ENCODE results near the gene DLX2. TPM values are rescaled to one million over a fixed set of nuclear protein-coding genes. Genes with fewer than 3 reads are reported as not detected.
"Not testable (repeated sequence)": the region's sequence is repeated elsewhere in the genome, so short reads cannot be mapped to it uniquely, and the experiment has no call there.

The DLX2 gene
- polyA plus RNA-seq, 3 donors from 2014 or later, result 0.10 to 0.37 TPM; not detected in 1

DNA sequence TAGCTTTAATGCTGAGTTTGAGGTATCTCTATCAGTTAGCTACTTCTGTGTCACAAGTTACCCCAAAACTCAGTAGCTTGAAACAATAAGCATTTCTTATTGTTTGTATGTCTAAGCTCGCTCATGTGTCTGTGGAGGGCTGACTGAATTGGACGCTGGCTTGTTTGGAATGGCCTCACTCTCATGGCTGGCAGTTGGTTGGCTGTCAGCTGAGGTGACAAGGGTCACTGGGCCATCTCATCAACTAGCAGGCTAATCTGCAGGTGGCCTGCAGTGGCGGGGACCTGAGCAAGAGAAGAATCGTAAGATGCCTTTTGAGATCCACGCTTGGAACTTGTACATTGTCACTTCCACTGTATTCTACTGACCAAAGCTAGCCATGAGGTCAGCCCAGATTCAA lies 13.4 kb upstream of the DLX2 start:
- no peak for DNase-seq
- no peak overlapping the region for H3K4me3 Mint-ChIP-seq
- no peaks in the 10 kb centered on the region for H3K9me3 Mint-ChIP-seq
- no peaks in the 10 kb centered on the region for H3K36me3 Mint-ChIP-seq
- peaks cover 0 to 24% (median 13%) of the 10 kb centered on the region in 3 donors for H3K27me3 Mint-ChIP-seq (ENCODE audit: low read depth in 3 of 3)
- no peak overlapping the region for H3K27ac Mint-ChIP-seq
- H3K4me1 Mint-ChIP-seq, result no peaks in the 10 kb centered on the region

DNA sequence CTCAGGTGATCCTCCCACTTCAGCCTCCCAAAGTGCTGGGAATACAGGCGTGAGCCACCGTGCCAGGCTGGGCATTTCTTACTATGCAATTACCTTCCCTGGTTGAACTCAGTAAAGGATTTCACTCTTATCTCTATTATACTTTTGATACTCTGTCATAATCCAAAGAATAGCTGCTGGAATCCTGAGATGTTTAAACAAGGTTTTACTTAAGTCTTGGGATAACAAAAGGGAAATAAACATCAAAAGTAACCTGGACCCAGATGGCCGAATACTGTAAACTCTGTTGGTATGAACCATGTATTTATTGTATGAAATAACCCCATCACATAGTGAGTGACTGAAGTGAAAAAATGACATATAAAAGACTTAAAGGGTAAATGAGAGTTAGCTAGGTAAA lies 11.9 kb upstream of the DLX2 start:
- H3K36me3 Mint-ChIP-seq, result no peaks in the 10 kb centered on the region

GRCh38 chr2:172114176-172114575 lies 11.5 kb upstream of the DLX2 start:
- not testable (repeated sequence) for H3K4me1 Mint-ChIP-seq, DNase-seq, H3K36me3 Mint-ChIP-seq, H3K9me3 Mint-ChIP-seq, H3K27ac Mint-ChIP-seq, H3K4me3 Mint-ChIP-seq
- peaks cover 5 to 35% (median 24%) of the 10 kb centered on the region in 3 donors for H3K27me3 Mint-ChIP-seq (ENCODE audit: low read depth in 3 of 3)

More for the DNA sequence above, 11.9 kb upstream of the DLX2 start:
- H3K27me3 Mint-ChIP-seq (ENCODE audit: low read depth in 3 of 3), result peaks cover 4 to 31% (median 21%) of the 10 kb centered on the region in 3 donors
- no peak overlapping the region for H3K27ac Mint-ChIP-seq
- no peaks in the 10 kb centered on the region for H3K9me3 Mint-ChIP-seq
- no peak overlapping the region for H3K4me3 Mint-ChIP-seq
- H3K4me1 Mint-ChIP-seq, result peaks cover 0 to 5% of the 10 kb centered on the region in 2 donors
- no peak for DNase-seq

DNA sequence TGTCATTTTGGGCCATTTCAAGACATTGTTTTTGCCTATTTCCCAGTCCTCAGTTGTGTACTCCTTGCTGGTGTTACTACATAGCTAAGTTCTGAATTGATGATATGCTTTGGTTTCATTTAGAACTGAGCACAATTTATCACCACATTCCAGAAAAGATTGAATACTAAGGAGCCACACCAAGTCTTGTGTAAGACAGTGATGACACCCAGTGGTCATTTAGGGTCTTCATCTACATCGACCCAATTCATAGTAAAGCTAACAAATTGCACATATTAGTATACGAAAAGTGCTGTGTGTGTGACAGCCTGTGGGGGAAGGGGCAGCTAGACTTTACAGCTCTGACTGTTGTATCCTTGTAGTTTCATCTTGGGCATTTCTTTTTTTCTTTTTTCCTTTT lies 10.9 kb upstream of the DLX2 start:
- Mint-ChIP-seq H3K9me3 (no peaks in the 10 kb centered on the region), H3K27ac (no peak overlapping the region), H3K4me3 (no peak overlapping the region), H3K36me3 (no peaks in the 10 kb centered on the region), H3K4me1 (peaks cover 0 to 5% of the 10 kb centered on the region in 2 donors), H3K27me3 (ENCODE audit: low read depth in 3 of 3) (peaks cover 5 to 31% (median 22%) of the 10 kb centered on the region in 3 donors)
- no peak for DNase-seq

- H3K27me3 Mint-ChIP-seq (ENCODE audit: low read depth in 3 of 3), result peaks cover 16 to 52% (median 44%) of the 10 kb centered on the region in 3 donors
- peak overlapping the region in 1 of 5 donors; percentile 57 for H3K4me3 Mint-ChIP-seq
- peaks cover 20 to 26% of the 10 kb centered on the region in 2 donors for H3K4me1 Mint-ChIP-seq
- H3K9me3 Mint-ChIP-seq, result no peaks in the 10 kb centered on the region
- H3K36me3 Mint-ChIP-seq, result no peaks in the 10 kb centered on the region
- DNase-seq, result no peak
- H3K27ac Mint-ChIP-seq, result no peak overlapping the region
Observed at GRCh38 chr2:172109988-172110811, 7.5 kb upstream of the DLX2 start.

GRCh38 chr2:172109256-172109987 lies 6.7 kb upstream of the DLX2 start:
- H3K27me3 Mint-ChIP-seq (ENCODE audit: low read depth in 3 of 3), result peaks cover 16 to 57% (median 46%) of the 10 kb centered on the region in 3 donors
- H3K4me3 Mint-ChIP-seq, result peak overlapping the region in 1 of 5 donors; percentile 57
- DNase-seq, result no peak
- peaks cover 20 to 29% of the 10 kb centered on the region in 2 donors for H3K4me1 Mint-ChIP-seq
- no peaks in the 10 kb centered on the region for H3K9me3 Mint-ChIP-seq
- no peaks in the 10 kb centered on the region for H3K36me3 Mint-ChIP-seq
- H3K27ac Mint-ChIP-seq, result peak overlapping the region in 1 of 6 donors; percentile 49

DNA sequence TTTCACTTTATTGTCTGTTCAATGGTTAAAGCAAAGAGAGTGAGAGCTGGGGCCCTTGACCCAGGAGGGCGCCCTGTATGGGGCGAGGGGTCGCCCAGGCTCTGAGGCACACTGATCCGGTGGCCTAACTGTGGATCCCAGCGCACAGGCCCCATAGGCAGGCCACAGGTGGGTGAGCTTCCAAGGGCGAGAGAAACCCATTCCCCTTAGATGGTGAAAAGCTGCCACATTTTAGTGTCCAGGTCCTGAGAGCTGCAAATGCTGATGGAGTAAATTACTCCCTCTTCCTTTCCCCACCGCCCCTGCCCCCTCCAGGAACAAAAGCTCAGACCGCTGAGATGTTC lies 5.9 kb upstream of the DLX2 start:
- H3K27me3 Mint-ChIP-seq (ENCODE audit: low read depth in 3 of 3), result peaks cover 24 to 66% (median 53%) of the 10 kb centered on the region in 3 donors

GRCh38 chr2:172107690-172108586 lies 5.2 kb upstream of the DLX2 start:
- H3K27ac Mint-ChIP-seq, result no peak overlapping the region
- H3K9me3 Mint-ChIP-seq, result no peaks in the 10 kb centered on the region
- H3K36me3 Mint-ChIP-seq, result no peaks in the 10 kb centered on the region
- no peak for DNase-seq
- peaks cover 28 to 72% (median 54%) of the 10 kb centered on the region in 3 donors for H3K27me3 Mint-ChIP-seq (ENCODE audit: low read depth in 3 of 3)
- peaks cover 33 to 44% of the 10 kb centered on the region in 2 donors for H3K4me1 Mint-ChIP-seq
- H3K4me3 Mint-ChIP-seq, result peak overlapping the region in 3 of 5 donors; percentile 18 to 43 (median 38)

More for the DNA sequence above, 5.9 kb upstream of the DLX2 start:
- Mint-ChIP-seq H3K9me3 (no peaks in the 10 kb centered on the region), H3K4me1 (peaks cover 26 to 38% of the 10 kb centered on the region in 2 donors), H3K36me3 (no peaks in the 10 kb centered on the region), H3K4me3 (peak overlapping the region in 2 of 5 donors; percentile 5 to 33), H3K27ac (no peak overlapping the region)
- no peak for DNase-seq

GRCh38 chr2:172106108-172106961 lies 3.6 kb upstream of the DLX2 start:
- H3K27ac Mint-ChIP-seq, result no peak overlapping the region
- peaks cover 45 to 60% of the 10 kb centered on the region in 2 donors for H3K4me1 Mint-ChIP-seq

DNA sequence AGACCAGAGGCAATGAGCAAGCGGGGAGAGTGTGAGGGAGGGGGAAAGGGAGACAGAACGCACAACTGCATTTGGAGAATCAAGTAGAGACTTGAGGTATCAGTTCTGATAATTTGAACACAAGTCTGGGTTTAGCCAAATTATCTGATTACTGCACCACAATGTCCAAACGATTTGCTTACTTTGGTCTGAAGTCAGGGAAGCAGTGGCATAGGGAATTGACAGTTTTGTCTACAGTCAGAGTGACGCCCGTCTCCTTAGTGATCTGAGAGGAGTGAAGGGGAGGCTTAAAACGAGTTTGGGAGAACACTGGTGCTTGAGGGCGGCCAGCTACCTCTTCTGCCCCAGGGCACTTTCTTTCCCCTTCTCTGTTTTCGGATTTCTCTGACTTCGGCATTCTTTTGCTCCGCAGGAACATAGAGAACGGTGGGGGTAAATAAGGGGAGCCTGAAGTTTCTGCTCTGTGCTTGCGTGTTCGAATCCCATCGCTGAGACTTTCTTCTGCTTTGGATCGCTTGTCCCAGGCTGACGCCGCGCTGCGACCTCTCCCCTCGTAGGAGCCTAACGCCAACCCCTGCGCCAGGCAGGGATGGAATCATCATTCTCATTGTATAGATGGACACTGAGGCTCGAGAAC lies 2.9 kb upstream of the DLX2 start:
- Mint-ChIP-seq H3K36me3 (no peaks in the 10 kb centered on the region), H3K27ac (no peak overlapping the region), H3K9me3 (peaks cover 0 to 2% (median 0%) of the 10 kb centered on the region in 6 donors), H3K4me3 (peak overlapping the region in 1 of 5 donors; percentile 72), H3K4me1 (peaks cover 51 to 68% of the 10 kb centered on the region in 2 donors), H3K27me3 (ENCODE audit: low read depth in 3 of 3) (peaks cover 41 to 81% (median 72%) of the 10 kb centered on the region in 3 donors)
- no peak for DNase-seq

More at GRCh38 chr2:172106108-172106961, 3.6 kb upstream of the DLX2 start:
- Mint-ChIP-seq H3K36me3 (no peaks in the 10 kb centered on the region), H3K9me3 (no peaks in the 10 kb centered on the region), H3K4me3 (peak overlapping the region in 2 of 5 donors; percentile 14 to 72), H3K27me3 (ENCODE audit: low read depth in 3 of 3) (peaks cover 37 to 79% (median 67%) of the 10 kb centered on the region in 3 donors)
- DNase-seq, result peak in 2 of 3 donors; percentile 27 to 51

GRCh38 chr2:172103471-172104272 lies 972 bp upstream of the DLX2 start:
- Mint-ChIP-seq H3K4me3 (peak overlapping the region; percentile 77 to 93 (median 88)), H3K4me1 (peaks cover 50 to 72% of the 10 kb centered on the region in 2 donors), H3K27me3 (ENCODE audit: low read depth in 3 of 3) (peaks cover 38 to 85% (median 67%) of the 10 kb centered on the region in 3 donors), H3K9me3 (peaks cover 0 to 2% (median 0%) of the 10 kb centered on the region in 6 donors), H3K36me3 (peaks cover 0 to under 1% (median 0%) of the 10 kb centered on the region in 3 donors), H3K27ac (peak overlapping the region in 5 of 6 donors; percentile 12 to 89 (median 85))
- DNase-seq, result peak; percentile 66 to 71 (median 70)

All from immature natural killer cell (primary cell).